Endothelial cell of hepatic sinusoid (primary cell): ENCODE measurements around the gene CDKN2C.
"Not testable (repeated sequence)": the region's sequence is repeated elsewhere in the genome, so short reads cannot be mapped to it uniquely, and the experiment has no call there.

ENCODE experiments used
- in situ Hi-C: cut with HindIII; loops from 2 replicates; pipeline ENCODE4 v1.10.0; 2017; ENCODE audit warnings: low sequenced_read_pairs

CDKN2C gene

GRCh38 chr1:50969611-50970508, at the start of gene CDKN2C:
CDKN2C (plus strand) TSS chr1:50970245; CDS start chr1:50970369, 124 bp downstream.
- in situ Hi-C loops: loop anchor here (5.0 kb wide), 1 partner anchor 67 kb away; no protein-coding TSS in a partner anchor

- in situ Hi-C loops: no loop called here
Measured at GRCh38 chr1:50920409-50920808, 49.6 kb upstream of the CDKN2C start.

DNA sequence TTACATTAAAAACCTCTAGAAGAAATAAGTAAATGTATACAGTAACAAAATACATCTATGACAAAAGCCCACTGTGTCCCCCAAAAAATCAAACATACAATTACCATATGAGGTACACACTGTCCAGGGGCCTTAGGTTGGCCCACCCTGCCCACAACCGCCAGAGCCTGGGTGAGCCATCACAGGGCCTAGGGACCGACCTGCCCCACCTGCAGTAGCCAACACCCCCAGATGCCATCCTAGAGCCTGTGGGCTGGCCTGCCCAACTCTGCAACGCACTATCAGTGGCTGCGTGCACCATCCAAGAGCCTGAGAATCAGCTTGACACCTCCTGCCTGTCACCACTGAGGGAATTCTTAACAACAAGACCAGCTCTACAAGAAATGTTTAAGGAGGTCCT, 49.0 kb upstream of the CDKN2C start:
- in situ Hi-C loops: no loop called here

- in situ Hi-C loops: no loop called here
Measured at GRCh38 chr1:50923564-50923963, 46.5 kb upstream of the CDKN2C start.

GRCh38 chr1:50929376-50929958, 40.6 kb upstream of the CDKN2C start:
- in situ Hi-C loops: no loop called here

DNA sequence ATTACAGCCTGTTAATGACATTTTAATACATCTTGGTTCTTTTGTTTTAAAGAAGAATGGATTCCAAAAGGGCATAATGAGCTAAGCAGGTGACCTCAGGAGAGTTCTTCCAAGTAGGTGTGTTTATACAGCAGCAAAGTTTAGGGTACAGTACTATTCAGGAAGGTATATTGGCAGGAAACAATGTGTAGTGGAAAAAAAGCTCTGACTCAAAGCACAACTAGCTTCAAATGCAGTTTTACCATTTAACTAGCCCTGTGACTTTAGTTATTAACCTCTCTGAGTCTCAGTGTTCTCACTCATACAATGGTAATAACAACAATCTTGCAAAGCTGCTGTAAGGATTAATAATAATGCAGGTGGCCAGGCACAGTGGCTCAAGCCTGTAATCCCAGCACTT, 39.9 kb upstream of the CDKN2C start:
- in situ Hi-C loops: no loop called here

DNA sequence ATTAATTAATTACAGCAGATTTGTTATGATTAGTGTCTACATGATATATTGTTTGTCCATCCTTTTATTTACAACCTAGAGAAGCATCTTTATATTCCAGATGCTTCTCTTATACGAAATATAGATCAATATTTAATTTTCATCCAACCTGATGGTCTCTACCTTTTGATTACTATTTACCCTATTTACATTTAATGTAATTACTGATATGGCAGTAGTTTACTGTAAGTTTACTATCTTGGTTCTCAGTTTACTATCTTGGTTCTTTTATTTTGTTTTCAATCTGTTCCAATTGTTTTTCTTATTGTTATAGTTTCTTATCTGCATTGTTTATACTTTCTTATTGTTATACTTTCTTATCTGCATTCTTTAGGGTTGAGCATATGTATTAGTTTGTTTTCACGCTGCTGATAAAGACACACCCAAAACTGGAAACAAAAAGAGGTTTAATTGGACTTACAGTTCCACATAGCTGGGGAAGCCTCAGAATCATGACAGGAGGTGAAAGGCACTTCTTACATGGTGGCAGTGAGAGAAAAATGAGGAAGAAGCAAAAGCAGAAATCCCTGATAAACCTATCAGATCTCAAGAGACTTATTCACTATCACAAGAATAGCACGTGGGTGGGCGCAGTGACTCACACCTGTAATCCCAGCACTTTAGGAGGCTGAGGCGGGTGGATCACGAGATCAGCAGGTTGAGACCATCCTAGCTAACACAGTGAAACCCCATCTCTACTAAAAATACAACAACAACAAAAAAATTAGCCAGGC, 38.9 kb upstream of the CDKN2C start:
- in situ Hi-C loops: no loop called here

- in situ Hi-C loops: not testable (repeated sequence)
Measured at GRCh38 chr1:50932043-50932442, 38.0 kb upstream of the CDKN2C start.

- in situ Hi-C loops: not testable (repeated sequence)
Measured at GRCh38 chr1:50933770-50934169, 36.3 kb upstream of the CDKN2C start.

GRCh38 chr1:50934838-50935237, 35.2 kb upstream of the CDKN2C start:
- in situ Hi-C loops: no loop called here

DNA sequence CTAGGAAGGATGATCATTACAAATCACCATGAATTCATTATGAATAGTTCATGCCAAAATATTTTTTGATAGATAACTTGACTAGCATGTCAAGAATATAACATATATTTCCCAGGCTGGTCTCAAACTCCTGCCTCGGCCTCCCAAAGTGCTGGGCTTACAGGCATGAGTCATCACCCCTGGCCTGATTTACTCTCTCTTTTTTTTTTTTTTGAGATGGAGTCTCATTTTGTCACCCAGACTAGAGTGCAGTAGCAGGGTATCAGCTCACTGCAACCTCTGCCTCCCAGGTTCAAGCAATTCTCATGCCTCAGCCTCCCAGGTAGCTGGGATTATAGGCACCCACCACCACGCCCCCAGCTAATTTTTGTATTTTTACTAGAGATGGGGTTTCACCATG, 34.8 kb upstream of the CDKN2C start:
- in situ Hi-C loops: not testable (repeated sequence)

GRCh38 chr1:50936321-50936720, 33.7 kb upstream of the CDKN2C start:
- in situ Hi-C loops: no loop called here

GRCh38 chr1:50940291-50940690, 29.8 kb upstream of the CDKN2C start:
- in situ Hi-C loops: no loop called here

- in situ Hi-C loops: no loop called here
Measured at GRCh38 chr1:50942334-50942733, 27.7 kb upstream of the CDKN2C start.

GRCh38 chr1:50949286-50949982, 20.6 kb upstream of the CDKN2C start:
- in situ Hi-C loops: no loop called here

- in situ Hi-C loops: no loop called here
Measured at GRCh38 chr1:50950396-50950795, 19.6 kb upstream of the CDKN2C start.

GRCh38 chr1:50952566-50952965, 17.5 kb upstream of the CDKN2C start:
- in situ Hi-C loops: not testable (repeated sequence)

- in situ Hi-C loops: no loop called here
Measured at GRCh38 chr1:50955116-50955515, 14.9 kb upstream of the CDKN2C start.

- in situ Hi-C loops: no loop called here
Measured at GRCh38 chr1:50959303-50959912, 10.6 kb upstream of the CDKN2C start.
